Measurements from ENCODE around the gene SDK1. TPM values are rescaled to one million over a fixed set of nuclear protein-coding genes. Genes with fewer than 3 reads are reported as not detected.

Gene SDK1
- total RNA-seq, 4 donors from 2014 or later, result 1.3 to 5.0 (median 2.0) TPM

GRCh38 chr7:4174451-4174850, 873.4 kb downstream of the SDK1 start:
- no peaks in the 10 kb centered on the region for H3K27me3 ChIP-seq
- TF ChIP-seq POLR2A (IDR thresholded peaks at IDR 0.05) (no peak), CTCF (IDR thresholded peaks at IDR 0.05) (no peak)
- intact Hi-C loops (cut with DNase I), result no loop called here
- DNase-seq, result no peak
- no peaks in the 10 kb centered on the region for H3K4me1 ChIP-seq
- no peaks in the 10 kb centered on the region for H3K36me3 ChIP-seq
- H3K9me3 ChIP-seq, result no peaks in the 10 kb centered on the region
- no peak overlapping the region for H3K27ac ChIP-seq
- no peak overlapping the region for H3K4me3 ChIP-seq (replicated peaks in 1 of 3)
- 92 to 95% methylated on average over 10 to 11 of the region's 11 CpGs for WGBS, 2 donors

- Histone ChIP-seq H3K4me1 (no peaks in the 10 kb centered on the region), H3K27ac (no peak overlapping the region), H3K36me3 (no peaks in the 10 kb centered on the region), H3K27me3 (no peaks in the 10 kb centered on the region), H3K9me3 (no peaks in the 10 kb centered on the region), H3K4me3 (replicated peaks in 1 of 3) (no peak overlapping the region)
- WGBS, 2 donors, result 97 to 98% methylated on average over 15 to 18 of the region's 18 CpGs
- intact Hi-C loops (cut with DNase I), result no loop called here
- no peak for DNase-seq
- TF ChIP-seq CTCF (IDR thresholded peaks at IDR 0.05), result no peak
- TF ChIP-seq POLR2A (IDR thresholded peaks at IDR 0.05), result no peak
Observed at GRCh38 chr7:4174884-4175283, 873.8 kb downstream of the SDK1 start.

GRCh38 chr7:4175346-4175973, 874.4 kb downstream of the SDK1 start:
- Histone ChIP-seq H3K36me3 (no peaks in the 10 kb centered on the region), H3K27ac (no peak overlapping the region), H3K27me3 (no peaks in the 10 kb centered on the region), H3K4me1 (no peaks in the 10 kb centered on the region), H3K4me3 (replicated peaks in 1 of 3) (no peak overlapping the region), H3K9me3 (no peaks in the 10 kb centered on the region)
- no peak for TF ChIP-seq POLR2A (IDR thresholded peaks at IDR 0.05)
- no peak for TF ChIP-seq CTCF (IDR thresholded peaks at IDR 0.05)
- intact Hi-C loops (cut with DNase I), result no loop called here
- WGBS, 2 donors, result 89 to 94% methylated on average over 14 to 33 of the region's 34 CpGs
- no peak for DNase-seq

- H3K4me1 ChIP-seq, result no peaks in the 10 kb centered on the region
- WGBS, 2 donors, result 93 to 95% methylated on average over 6 of the region's 6 CpGs
- H3K27ac ChIP-seq, result no peak overlapping the region
- DNase-seq, result no peak
- H3K27me3 ChIP-seq, result no peaks in the 10 kb centered on the region
- H3K9me3 ChIP-seq, result no peaks in the 10 kb centered on the region
- TF ChIP-seq CTCF (IDR thresholded peaks at IDR 0.05) (no peak), POLR2A (IDR thresholded peaks at IDR 0.05) (no peak)
- no peak overlapping the region for H3K4me3 ChIP-seq (replicated peaks in 1 of 3)
- intact Hi-C loops (cut with DNase I), result no loop called here
- no peaks in the 10 kb centered on the region for H3K36me3 ChIP-seq
Observed at GRCh38 chr7:4177001-4177400, 875.9 kb downstream of the SDK1 start.

- Histone ChIP-seq H3K27ac (no peak overlapping the region), H3K27me3 (no peaks in the 10 kb centered on the region), H3K4me3 (replicated peaks in 1 of 3) (no peak overlapping the region), H3K9me3 (no peaks in the 10 kb centered on the region), H3K36me3 (no peaks in the 10 kb centered on the region), H3K4me1 (no peaks in the 10 kb centered on the region)
- TF ChIP-seq CTCF (IDR thresholded peaks at IDR 0.05), result no peak
- TF ChIP-seq POLR2A (IDR thresholded peaks at IDR 0.05), result no peak
- WGBS, 2 donors, result 95 to 96% methylated on average over 16 of the region's 16 CpGs
- DNase-seq, result no peak
- intact Hi-C loops (cut with DNase I), result no loop called here
Observed at GRCh38 chr7:4178416-4178815, 877.4 kb downstream of the SDK1 start.
